Activated effector memory CD4-positive, alpha-beta T cell treated with Interleukin-2 at 50 U/mL for 16 hours (primary cell): ENCODE measurements around the gene NLGN1.

Experiments used
- DNase-seq: peaks from one replicate; pipeline ENCODE4 v3.0.0-alpha.2; 2020

NLGN1 gene

DNA sequence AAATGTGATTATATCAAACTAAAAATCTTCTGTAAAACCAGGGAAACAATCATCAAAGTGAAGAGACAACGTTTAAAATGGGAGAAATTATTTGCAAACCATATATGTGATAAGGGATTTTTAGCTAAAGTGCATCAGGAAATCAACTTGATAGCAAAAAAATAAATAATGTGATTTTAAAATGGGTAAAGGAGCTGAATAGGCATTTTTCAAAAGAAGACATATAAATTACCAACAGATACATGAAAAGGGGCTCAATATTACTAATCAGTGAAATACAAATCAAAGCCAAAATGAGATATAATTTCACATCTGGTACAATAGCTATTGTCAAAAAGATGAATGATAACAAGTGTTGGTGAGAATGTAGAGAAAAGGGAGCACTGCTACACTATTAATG lies 924.0 kb downstream of the NLGN1 start:
- no peak for DNase-seq

DNA sequence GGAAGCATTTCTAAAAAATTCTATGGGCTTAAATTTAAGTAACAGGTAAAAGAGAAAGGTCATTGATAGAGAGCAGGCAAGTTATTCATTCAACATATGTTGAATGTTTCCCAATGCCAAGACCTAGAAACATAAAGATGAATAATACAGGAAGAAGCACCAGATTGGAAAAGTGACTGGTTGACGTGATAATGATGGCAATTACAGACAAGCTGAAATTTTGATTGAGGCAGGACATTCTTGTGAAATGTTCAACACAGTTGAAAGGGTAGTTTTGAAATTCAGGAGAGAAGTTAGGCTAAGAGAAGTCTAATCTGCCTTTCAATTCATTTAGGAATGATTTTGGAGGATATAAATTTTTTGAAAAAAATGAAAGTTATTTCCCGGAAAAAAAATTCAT lies 925.2 kb downstream of the NLGN1 start:
- no peak for DNase-seq

DNA sequence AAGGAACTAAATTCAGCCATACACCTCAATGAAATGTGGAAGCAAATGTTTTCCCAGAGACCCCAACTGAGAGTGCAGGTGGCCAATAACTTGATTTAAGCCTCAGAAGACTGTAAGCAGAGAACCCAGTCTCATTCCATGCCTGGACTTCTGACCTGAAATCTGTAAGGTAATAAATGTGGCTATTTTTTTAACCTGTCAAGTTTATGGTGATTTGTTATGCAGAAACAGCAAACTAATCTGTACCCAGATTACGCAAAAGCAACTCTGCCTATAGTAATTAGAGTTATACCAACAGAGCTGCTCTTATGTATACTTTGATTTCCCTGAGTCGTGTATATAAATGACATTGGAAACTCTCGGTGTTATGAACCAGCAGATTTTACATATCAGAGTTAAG lies 927.6 kb downstream of the NLGN1 start:
- no peak for DNase-seq

DNA sequence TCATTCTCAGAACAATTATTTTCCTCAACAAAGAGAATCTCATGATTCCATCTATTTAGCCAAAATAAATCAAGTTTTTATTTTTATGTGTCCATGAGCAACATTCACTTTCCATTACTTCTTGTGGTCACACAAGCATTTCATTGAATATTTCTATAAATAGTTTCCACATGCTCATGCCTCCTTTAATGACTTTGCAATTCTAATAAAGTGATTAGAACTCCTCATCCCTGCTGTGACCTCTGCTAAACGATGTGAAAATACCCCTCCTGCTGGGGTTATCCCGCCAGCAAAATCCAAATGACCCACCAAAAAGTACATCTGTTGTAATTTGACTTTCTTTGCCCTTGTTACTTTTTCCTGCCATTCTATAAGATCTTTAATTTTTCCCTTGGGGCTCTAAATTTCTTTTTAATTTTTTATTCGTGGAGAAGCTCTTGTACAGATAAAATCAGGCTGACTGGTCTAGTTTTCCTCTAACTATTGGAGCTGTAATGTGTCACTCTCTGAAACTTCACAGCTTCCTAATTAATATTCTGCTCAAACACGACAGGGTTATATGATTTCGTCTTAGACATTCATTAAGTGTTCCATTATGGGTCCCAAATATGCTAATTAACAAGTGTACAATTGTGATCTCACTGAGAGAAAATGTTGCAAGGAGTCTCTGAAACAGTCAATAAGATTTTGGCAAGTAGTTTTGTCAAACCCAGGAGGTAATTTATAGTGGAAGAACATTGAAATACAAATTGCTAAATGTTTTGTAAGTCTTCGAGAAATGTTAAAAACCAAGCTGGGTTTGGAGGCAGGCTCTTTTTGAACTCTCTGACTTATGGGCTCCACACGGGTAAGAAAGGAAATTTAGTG lies 928.5 kb downstream of the NLGN1 start:
- DNase-seq: no peak

DNA sequence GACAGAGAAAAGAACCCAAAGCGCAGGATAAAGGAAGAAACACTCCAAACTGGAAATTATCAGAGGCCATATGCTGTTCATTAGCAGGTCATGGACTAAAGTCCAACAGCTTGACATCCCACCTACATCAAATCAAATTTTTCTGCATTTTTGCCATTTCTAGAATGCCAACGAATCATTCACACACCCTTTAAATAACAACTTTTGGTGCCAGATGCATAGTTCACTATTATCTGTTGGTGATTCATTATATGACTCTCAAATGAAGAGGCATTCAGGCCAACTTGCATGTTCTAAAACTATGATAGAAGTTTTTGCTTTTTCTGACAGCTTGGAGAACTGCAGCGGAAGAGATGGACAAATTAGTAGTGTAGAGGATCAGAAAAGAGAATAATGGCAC lies 931.8 kb downstream of the NLGN1 start:
- DNase-seq: no peak

DNA sequence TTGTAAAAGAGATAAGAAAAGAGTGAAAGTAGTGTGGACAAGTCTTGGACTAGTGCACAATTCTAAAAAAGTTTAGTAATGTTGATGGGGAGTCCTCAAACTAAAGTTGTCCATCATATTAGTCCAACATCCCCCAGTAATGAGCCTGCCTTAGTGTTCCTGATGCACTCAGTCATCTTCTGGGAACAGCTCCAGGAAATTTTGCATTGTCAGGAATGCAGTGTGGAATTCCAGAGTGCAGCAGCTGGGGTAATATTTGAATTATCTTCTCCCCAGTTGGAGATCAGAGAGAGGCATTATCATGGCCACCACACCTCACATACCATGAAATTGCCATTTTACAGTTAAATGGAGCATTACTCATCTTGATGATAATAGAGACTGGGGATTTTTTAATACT lies 932.8 kb downstream of the NLGN1 start:
- no peak for DNase-seq

DNA sequence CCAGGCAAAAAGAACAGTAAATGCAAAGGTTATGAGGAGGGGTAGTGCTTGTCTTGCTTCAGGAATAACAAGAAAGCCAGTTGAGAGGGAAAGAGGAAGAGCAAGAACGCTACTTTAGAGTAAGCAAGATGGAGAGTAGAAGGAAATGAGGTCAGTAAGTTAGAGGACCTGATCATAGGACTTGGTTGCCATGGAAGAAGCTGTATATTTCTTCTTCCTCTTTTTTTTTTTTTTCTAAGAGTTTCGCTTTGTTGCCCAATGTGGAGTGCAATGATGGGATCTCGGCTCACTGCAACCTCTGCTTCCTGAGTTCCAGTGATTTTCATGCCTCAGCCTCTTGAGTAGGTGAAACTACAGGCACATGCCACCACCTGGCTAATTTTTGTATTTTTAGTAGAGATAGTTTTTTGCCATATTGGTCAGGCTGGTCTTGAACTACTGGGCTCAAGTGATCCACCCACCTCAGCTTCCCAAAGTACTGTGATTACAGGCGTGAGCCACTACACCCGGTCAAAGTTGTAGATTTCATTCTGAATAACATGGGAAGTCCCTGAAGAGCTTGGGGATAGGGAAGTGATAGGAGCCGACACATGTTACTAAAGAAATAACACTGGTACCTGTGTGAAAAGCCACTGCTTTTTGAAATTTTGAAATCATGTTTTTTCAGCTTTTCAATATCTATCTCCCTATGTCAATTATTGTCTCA lies 933.7 kb downstream of the NLGN1 start:
- no peak for DNase-seq

DNA sequence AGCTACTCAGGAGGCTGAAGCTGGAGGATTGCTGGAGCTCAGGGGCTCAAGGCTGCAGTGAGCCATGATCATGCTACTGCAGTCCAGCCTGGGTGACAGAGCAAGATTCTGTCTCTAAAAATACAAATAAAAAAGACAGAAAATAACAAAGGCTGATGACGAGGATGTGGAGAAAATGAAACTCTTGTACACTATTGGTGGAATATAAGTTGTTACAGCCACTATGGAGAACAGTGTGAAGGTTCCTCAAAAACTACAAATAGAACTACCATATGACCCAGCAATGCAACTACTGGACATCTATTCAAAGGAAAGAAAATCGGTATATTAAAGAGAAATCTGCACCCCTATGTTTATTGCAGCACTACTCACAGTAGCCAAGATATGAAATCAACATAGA lies 934.8 kb downstream of the NLGN1 start:
- DNase-seq: no peak

DNA sequence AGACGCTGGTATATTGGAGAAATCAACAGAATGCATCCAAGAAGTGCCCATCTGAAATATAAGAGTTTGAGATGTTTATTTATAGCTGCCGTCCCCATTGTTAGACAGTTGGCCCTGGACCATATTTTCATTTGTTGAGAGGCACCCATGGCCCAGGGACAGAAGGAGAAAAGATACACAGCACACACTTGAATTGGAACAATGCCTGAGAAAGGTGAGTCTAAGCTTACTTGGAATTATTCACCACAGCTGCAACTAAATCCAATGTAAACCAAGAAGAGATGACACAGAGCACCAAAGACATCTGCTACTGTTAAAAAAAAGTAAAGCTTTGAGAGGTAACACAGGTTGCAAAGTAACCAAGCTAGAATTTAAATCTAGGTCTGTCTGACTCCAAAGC lies 936.1 kb downstream of the NLGN1 start:
- DNase-seq: no peak

DNA sequence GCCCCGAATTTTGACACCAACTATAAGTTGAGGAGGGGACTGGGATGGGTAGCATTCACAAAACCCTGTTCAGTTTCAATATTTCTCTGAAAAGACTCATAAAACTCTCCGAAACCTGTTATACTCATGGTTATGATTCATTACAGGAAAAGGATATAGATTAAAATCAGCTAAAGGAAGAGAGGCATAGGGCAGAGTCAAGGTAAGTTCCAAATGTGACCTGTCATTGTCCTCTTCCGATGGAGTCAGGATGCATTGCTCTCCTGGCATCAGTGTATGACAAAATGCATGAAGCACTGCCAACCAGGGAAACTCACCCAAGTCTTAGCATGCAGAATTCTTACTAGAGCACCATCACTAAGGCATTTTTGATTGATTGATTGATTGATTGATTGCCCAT lies 936.6 kb downstream of the NLGN1 start:
- no peak for DNase-seq

DNA sequence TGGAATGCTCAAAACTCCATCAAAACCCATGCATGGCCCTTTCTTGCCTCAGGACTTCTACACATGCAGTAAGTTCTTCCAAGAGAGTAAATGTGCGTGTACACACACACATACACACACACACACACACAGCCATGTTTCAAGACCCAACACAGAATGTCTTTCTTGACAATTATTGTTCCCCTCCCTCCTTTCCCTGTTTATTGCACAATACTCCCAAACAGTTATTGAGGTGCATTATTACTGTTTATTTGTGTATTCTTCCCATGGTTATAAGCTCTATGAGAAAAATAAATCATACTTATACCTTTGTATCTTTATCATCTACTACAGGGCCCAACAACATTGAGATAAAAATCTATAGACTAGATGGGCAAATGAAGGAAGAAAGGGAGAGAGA lies 937.8 kb downstream of the NLGN1 start:
- no peak for DNase-seq

DNA sequence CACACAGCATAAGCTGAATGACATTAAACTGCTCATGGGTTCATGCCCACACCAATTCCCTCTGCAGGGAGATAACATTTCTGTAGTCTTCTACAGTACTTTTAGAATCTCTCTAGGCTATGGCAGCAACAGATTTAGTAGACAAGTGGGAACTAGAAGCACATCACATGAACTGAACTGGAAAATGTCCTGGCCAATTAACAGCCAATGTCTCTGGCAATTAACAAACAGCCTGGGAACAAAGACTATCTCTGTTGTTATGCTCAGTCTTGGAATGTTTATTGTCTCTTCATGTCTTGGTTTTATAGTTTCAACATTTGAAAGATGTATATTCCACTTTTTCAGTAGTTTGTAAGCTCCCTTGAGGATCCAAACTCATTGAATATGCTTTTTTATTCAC lies 938.4 kb downstream of the NLGN1 start:
- no peak for DNase-seq
